H1 (cell line): ENCODE results near the gene PRTN3. TPM values are rescaled to one million over a fixed set of nuclear protein-coding genes. Genes with fewer than 3 reads are reported as not detected.

Source experiments
- CTCF ChIA-PET: fragments of 300-600 bp; sonication (Branson Sonifier 250); formaldehyde crosslinking; loops from one replicate; lab custom pipeline; 2021; ENCODE audit not compliant: partially characterized antibody; lab: Charles Lee
- POLR2A ChIA-PET: fragments of 300-600 bp; sonication (Branson Sonifier 250); formaldehyde crosslinking; loops from one replicate; lab custom pipeline; 2021; ENCODE audit warnings: inconsistent platforms; ENCODE audit not compliant: partially characterized antibody; lab: Charles Lee
- DNase-seq, 2 experiments: peaks; one replicate each; pipeline versions ENCODE4 v3.0.0 to v3.0.0-alpha.2; 2010 to 2022; ENCODE audit warnings: low spot score in 2 of 2, low read depth in 1 of 2, mixed read lengths in 1 of 2
- FAIRE-seq: peaks from 2 replicates; lab custom pipeline; 2011; peaks lifted over from hg19 to GRCh38; lab: Jason Lieb, UNC
- H2AFZ ChIP-seq: 2 replicates; pipeline ENCODE4 v1.8.1; 2012; ENCODE audit warnings: low read length, inconsistent platforms
- H2AK5ac ChIP-seq: 2 replicates; pipeline ENCODE4 v1.6.1; 2013; ENCODE audit warnings: low read depth, low read length
- H2BK120ac ChIP-seq: replicated peaks from 2 replicates; pipeline ENCODE3; 2013; ENCODE audit warnings: low read depth, low read length, inconsistent platforms
- H2BK12ac ChIP-seq: 2 replicates; pipeline ENCODE4 v1.6.1; 2013; ENCODE audit warnings: low read depth, low read length
- H2BK15ac ChIP-seq: 2 replicates; pipeline ENCODE4 v1.6.1; 2013; ENCODE audit warnings: low read length
- H2BK20ac ChIP-seq: 2 replicates; pipeline ENCODE4 v1.6.1; 2013; ENCODE audit warnings: low read length
- H2BK5ac ChIP-seq: 2 replicates; pipeline ENCODE4 v1.6.1; 2013; ENCODE audit warnings: low read depth, low read length
- H3K14ac ChIP-seq: 2 replicates; pipeline ENCODE4 v1.6.1; 2013; ENCODE audit warnings: inconsistent platforms; ENCODE audit not compliant: insufficient read length
- H3K18ac ChIP-seq: 2 replicates; pipeline ENCODE4 v1.6.1; 2013; ENCODE audit warnings: low read length; ENCODE audit errors: extremely low read depth
- H3K23ac ChIP-seq: 2 replicates; pipeline ENCODE4 v1.6.1; 2013; ENCODE audit warnings: inconsistent platforms; ENCODE audit not compliant: insufficient read length
- H3K23me2 ChIP-seq: 2 replicates; pipeline ENCODE4 v1.6.1; 2013; ENCODE audit warnings: low read depth, low read length
- H3K27ac ChIP-seq: 2 replicates; pipeline ENCODE4 v1.6.1; 2011; ENCODE audit warnings: low read depth, low read length, inconsistent platforms
- H3K27me3 ChIP-seq, 4 experiments: replicated peaks in 1 of 4; 1 replicate in 1 of 4; 2 replicates in 3 of 4; pipeline versions ENCODE4 v1.6.1 to v1.8.1; 2011 to 2013; ENCODE audit warnings: low read length in 3 of 4, mild to moderate bottlenecking in 3 of 4, inconsistent platforms in 2 of 4, mixed read lengths in 2 of 4, moderate library complexity in 1 of 4; ENCODE audit not compliant: control insufficient read depth in 3 of 4, insufficient read depth in 3 of 4; ENCODE audit errors: extremely low read depth in 1 of 4
- H3K36me3 ChIP-seq, 4 experiments: 2 replicates each; pipeline versions ENCODE4 v1.6.1 to v1.8.1; 2011 to 2013; ENCODE audit warnings: mild to moderate bottlenecking in 4 of 4, low read length in 3 of 4, moderate library complexity in 2 of 4, control low read depth in 1 of 4, inconsistent platforms in 1 of 4; ENCODE audit not compliant: insufficient read depth in 4 of 4, control insufficient read depth in 2 of 4
- H3K4ac ChIP-seq: replicated peaks from 2 replicates; pipeline ENCODE3; 2013; ENCODE audit warnings: low read length, low read depth, mixed read lengths, inconsistent platforms; ENCODE audit not compliant: insufficient read length
- H3K4me1 ChIP-seq, 4 experiments: replicated peaks in 1 of 4; 1 replicate in 1 of 4; 2 replicates in 3 of 4; pipeline versions ENCODE4 v1.6.1 to v1.8.1; 2011 to 2013; ENCODE audit warnings: low read length in 3 of 4, inconsistent platforms in 2 of 4, mixed read lengths in 1 of 4; ENCODE audit not compliant: insufficient read depth in 4 of 4, control insufficient read depth in 3 of 4
- H3K4me2 ChIP-seq, 2 experiments: 2 replicates each; pipeline versions ENCODE4 v1.6.1 to v1.8.1; 2011 to 2013; ENCODE audit warnings: low read depth in 2 of 2, low read length in 2 of 2, control low read depth in 1 of 2, inconsistent platforms in 1 of 2, mild to moderate bottlenecking in 1 of 2; ENCODE audit not compliant: insufficient read depth in 1 of 2
- H3K4me3 ChIP-seq, 4 experiments: fragments of 200-600, 300-600 bp in 1 of 4; sonication (generic), shearing (Covaris generic), sonication (Bioruptor Twin) in 1 of 4; 2 replicates each; pipeline versions ENCODE4 v1.5.1 to v1.8.1; 2011 to 2016; ENCODE audit warnings: low read length in 4 of 4, low read depth in 3 of 4, control low read depth in 2 of 4, inconsistent platforms in 2 of 4, mild to moderate bottlenecking in 2 of 4, mixed read lengths in 1 of 4, moderate library complexity in 1 of 4; ENCODE audit not compliant: insufficient read depth in 2 of 4; ENCODE audit errors: extremely low read depth in 1 of 4
- H3K56ac ChIP-seq: replicated peaks from 2 replicates; pipeline ENCODE3; 2013; ENCODE audit warnings: low read depth, mild to moderate bottlenecking, mixed read lengths, low read length, inconsistent platforms; ENCODE audit not compliant: insufficient read length
- H3K79me1 ChIP-seq: 2 replicates; pipeline ENCODE4 v1.6.1; 2013; ENCODE audit warnings: low read depth, low read length, control low read depth
- H3K79me2 ChIP-seq, 2 experiments: 2 replicates each; pipeline versions ENCODE4 v1.6.1 to v1.8.1; 2012 to 2013; ENCODE audit warnings: low read length in 2 of 2, mild to moderate bottlenecking in 2 of 2, inconsistent platforms in 1 of 2; ENCODE audit not compliant: insufficient read depth in 2 of 2, control insufficient read depth in 1 of 2
- H3K9ac ChIP-seq, 4 experiments: replicated peaks in 1 of 4; 1 replicate in 1 of 4; 2 replicates in 3 of 4; pipeline versions ENCODE4 v1.6.1 to v1.8.1; 2011 to 2013; ENCODE audit warnings: low read depth in 3 of 4, low read length in 3 of 4, control low read depth in 2 of 4, mild to moderate bottlenecking in 2 of 4, moderate library complexity in 2 of 4, inconsistent platforms in 1 of 4; ENCODE audit errors: extremely low read depth in 1 of 4
- H3K9me3 ChIP-seq, 2 experiments: 2 replicates each; pipeline versions ENCODE4 v1.6.1 to v1.8.1; 2012 to 2013; ENCODE audit warnings: mild to moderate bottlenecking in 2 of 2, moderate library complexity in 2 of 2, control low read depth in 1 of 2, inconsistent platforms in 1 of 2, low read depth in 1 of 2, low read length in 1 of 2, mixed read lengths in 1 of 2; ENCODE audit not compliant: insufficient read depth in 2 of 2
- H4K20me1 ChIP-seq, 2 experiments: replicated peaks in 1 of 2; 2 replicates each; pipeline versions ENCODE3 to v1.8.1; 2011 to 2013; ENCODE audit warnings: inconsistent platforms in 2 of 2, low read length in 2 of 2, mild to moderate bottlenecking in 1 of 2; ENCODE audit not compliant: insufficient read depth in 2 of 2, control insufficient read depth in 1 of 2
- H4K5ac ChIP-seq: 2 replicates; pipeline ENCODE4 v1.6.1; 2013; ENCODE audit warnings: low read length, low read depth, mixed read lengths, inconsistent platforms; ENCODE audit not compliant: insufficient read length
- H4K8ac ChIP-seq: 2 replicates; pipeline ENCODE4 v1.8.0; 2013; ENCODE audit warnings: mild to moderate bottlenecking, moderate library complexity, low read length, inconsistent platforms; ENCODE audit not compliant: insufficient read depth; ENCODE audit errors: extremely low read depth
- H4K91ac ChIP-seq: replicated peaks from 2 replicates; pipeline ENCODE3; 2013; ENCODE audit warnings: low read length, mixed read lengths, inconsistent platforms; ENCODE audit not compliant: insufficient read length
- CBX8 ChIP-seq: fragments of 300-800, 300-1000 bp; sonication (generic); IDR thresholded peaks from 2 replicates; pipeline ENCODE4 v1.7.1; 2016; ENCODE audit warnings: low read depth, low read length, borderline replicate concordance
- CEBPB ChIP-seq: IDR thresholded peaks from 2 replicates; pipeline ENCODE4 v1.6.1; 2012; ENCODE audit warnings: low read depth, low read length
- PHF8 ChIP-seq: fragments of 200-600 bp; sonication (generic); conservative IDR thresholded peaks from 2 replicates; pipeline ENCODE4 v1.7.1; 2012; ENCODE audit warnings: low read depth, mild to moderate bottlenecking, inconsistent platforms, low read length, moderate library complexity
- POLR2A ChIP-seq, 2 experiments: IDR thresholded peaks; 1 replicate in 1 of 2; 2 replicates in 1 of 2; pipeline ENCODE4 v1.6.1; 2011; ENCODE audit warnings: low read depth in 2 of 2, low read length in 2 of 2, mild to moderate bottlenecking in 2 of 2; ENCODE audit errors: control extremely low read depth in 1 of 2
- SRF ChIP-seq: IDR thresholded peaks from 2 replicates; pipeline ENCODE4 v1.6.1; 2011; ENCODE audit warnings: mild to moderate bottlenecking, low read depth, low read length, moderate library complexity
- WGBS, 2 experiments: shearing (Covaris generic) in 1 of 2; methylation state at CpG; one replicate each; pipeline versions ENCODE4 v1.1.6 to v1.1.7; 2013 to 2015; ENCODE audit warnings: low lambda C conversion rate in 2 of 2, mixed read lengths in 2 of 2, inconsistent platforms in 1 of 2, low coverage in 1 of 2, missing lambda C conversion rate in 1 of 2; ENCODE audit not compliant: insufficient replicate concordance in 2 of 2, insufficient coverage in 1 of 2, insufficient read length in 1 of 2; ENCODE audit errors: extremely low coverage in 1 of 2, missing lambda C conversion rate in 1 of 2; 5-methylcytosine and 5-hydroxymethylcytosine counted together
- polyA plus RNA-seq, 7 experiments: library from polyadenylated mRNA; depleted of rRNA in 3 of 7; stranded (reverse) in 5 of 7; unstranded in 2 of 7; fragments of >200 nt in 5 of 7; fragments of 200-250 nt in 2 of 7; gene quantifications; 1 replicate in 5 of 7; 2 replicates in 1 of 7; 4 replicates in 1 of 7; pipeline versions ENCODE4 v1.2.1 to v1.2.3, GENCODE V29; 2011 to 2013; ENCODE audit warnings: missing spikeins in 2 of 7, mixed read lengths in 2 of 7
- total RNA-seq: library from RNA; stranded (reverse); fragmentation: NEBNext Ultra II Directional; extraction: Animal tissue kit (Norgen Biotek cat#: 25700); gene quantifications from 2 replicates; pipeline ENCODE4 v1.2.1, GENCODE V29; 2021

PRTN3 gene
- total and polyA plus RNA-seq, 2 of the 8 experiments (the other 6 are each of a cell fraction or from before 2014, with no cell fraction given), result 0.39 to 2.1 TPM

- Histone ChIP-seq H3K18ac (no peak overlapping the region), H3K23ac (no peak overlapping the region), H3K79me1 (peaks cover 18% of the 10 kb centered on the region), H2BK20ac (no peak overlapping the region), H4K91ac (no peak overlapping the region), H2BK120ac (no peak overlapping the region), H3K14ac (no peak overlapping the region), H2BK5ac (no peak overlapping the region), H3K27ac (no peak overlapping the region), H3K23me2 (no peaks in the 10 kb centered on the region; the same call in 1 of the 2 replicates), H4K20me1 (peaks cover 66 to 77% of the 10 kb centered on the region in 2 experiments), H3K36me3 (peaks cover 49 to 88% (median 79%) of the 10 kb centered on the region in 4 experiments), H2AFZ (no peak overlapping the region), H3K79me2 (peaks cover 45 to 77% of the 10 kb centered on the region in 2 experiments), H3K56ac (peak overlapping the region; percentile 52), H4K8ac (peak overlapping the region; percentile 57), H3K4me2 (no peak overlapping the region), H3K27me3 (no peaks in the 10 kb centered on the region), H3K9me3 (no peaks in the 10 kb centered on the region), H3K4ac (no peak overlapping the region), H4K5ac (no peak overlapping the region), H2BK15ac (no peak overlapping the region), H2AK5ac (no peak overlapping the region), H3K4me1 (peaks cover 0 to 19% (median 14%) of the 10 kb centered on the region in 4 experiments; a peak in 6 of 7 replicates), H2BK12ac (no peak overlapping the region), H3K9ac (no peak overlapping the region), H3K4me3 (no peak overlapping the region)
- ChIA-PET POLR2A (interaction anchor here (1.0 to 16.9 kb wide), 13 partner anchors 8 to 176 kb away, joined by 3 to 277 read pairs (median 6); partner anchors contain the start of genes AZU1 and PLPPR3), CTCF (interaction anchor here (0.8 to 1.2 kb wide), 3 partner anchors 9 to 194 kb away, joined by 3 to 4 read pairs (median 3); no protein-coding TSS in a partner anchor)
- FAIRE-seq (no peak), DNase-seq (no peak)
- TF ChIP-seq POLR2A (IDR thresholded peaks at IDR 0.05; ENCODE audit: control extremely low read depth in 1 of 2, low read depth in 2 of 2, low read length in 2 of 2), result no peak
- TF ChIP-seq CBX8, result no peak
- TF ChIP-seq SRF, result no peak
- TF ChIP-seq PHF8, result no peak
- no peak for TF ChIP-seq CEBPB
- WGBS, 2 experiments, result 95% methylated on average over 47 of the region's 53 CpGs; no CpG with 5 or more reads in 1 of the 2 experiments
These were observed 36.2 kb upstream of the PRTN3 start for GRCh38 chr19:804419-805165.
